Parathyroid adenoma (tissue), 2 donors: ENCODE data around the gene ALOX15B.
"Not testable (repeated sequence)": the region's sequence is repeated elsewhere in the genome, so short reads cannot be mapped to it uniquely, and the experiment has no call there.

Experiments
- H2AFZ ChIP-seq: fragments of 300-600 bp; sonication (generic); one replicate; pipeline ENCODE4 v1.7.0; 2017; ENCODE audit warnings: antibody characterized with exemption, mild to moderate bottlenecking
- H3K27ac ChIP-seq: fragments of 300-600 bp; sonication (generic); one replicate; pipeline ENCODE4 v1.7.0; 2017
- H3K27me3 ChIP-seq: fragments of 300-600 bp; sonication (generic); one replicate; pipeline ENCODE4 v1.7.0; 2017; ENCODE audit warnings: low read length; ENCODE audit not compliant: control insufficient read depth, insufficient read depth
- H3K36me3 ChIP-seq: fragments of 300-600 bp; sonication (generic); one replicate; pipeline ENCODE4 v1.7.0; 2017; ENCODE audit warnings: low read length; ENCODE audit not compliant: control insufficient read depth, insufficient read depth
- H3K4me1 ChIP-seq: fragments of 300-600 bp; sonication (generic); one replicate; pipeline ENCODE4 v1.7.0; 2017; ENCODE audit warnings: control low read depth
- H3K4me2 ChIP-seq: fragments of 300-600 bp; sonication (generic); one replicate; pipeline ENCODE4 v1.7.0; 2017; ENCODE audit warnings: low read length
- H3K4me3 ChIP-seq: fragments of 300-600 bp; sonication (generic); one replicate; pipeline ENCODE4 v1.7.0; 2017; ENCODE audit warnings: low read depth, low read length
- H3K79me2 ChIP-seq: fragments of 300-600 bp; sonication (generic); one replicate; pipeline ENCODE4 v1.7.0; 2017; ENCODE audit warnings: control low read depth
- H3K9ac ChIP-seq: fragments of 300-600 bp; sonication (generic); one replicate; pipeline ENCODE4 v1.7.0; 2017; ENCODE audit warnings: mild to moderate bottlenecking
- H3K9me3 ChIP-seq: fragments of 300-600 bp; sonication (generic); one replicate; pipeline ENCODE4 v1.7.0; 2017; ENCODE audit warnings: low read length; ENCODE audit not compliant: control insufficient read depth
- TF ChIP-seq, protein P1 (sequence below): fragments of 300-600 bp; sonication (generic); IDR thresholded peaks from one replicate; pipeline ENCODE4 v1.7.0; 2017; ENCODE audit warnings: antibody characterized with exemption, mild to moderate bottlenecking
- donor health status: primary hyperparathyroidism.

ALOX15B gene

DNA sequence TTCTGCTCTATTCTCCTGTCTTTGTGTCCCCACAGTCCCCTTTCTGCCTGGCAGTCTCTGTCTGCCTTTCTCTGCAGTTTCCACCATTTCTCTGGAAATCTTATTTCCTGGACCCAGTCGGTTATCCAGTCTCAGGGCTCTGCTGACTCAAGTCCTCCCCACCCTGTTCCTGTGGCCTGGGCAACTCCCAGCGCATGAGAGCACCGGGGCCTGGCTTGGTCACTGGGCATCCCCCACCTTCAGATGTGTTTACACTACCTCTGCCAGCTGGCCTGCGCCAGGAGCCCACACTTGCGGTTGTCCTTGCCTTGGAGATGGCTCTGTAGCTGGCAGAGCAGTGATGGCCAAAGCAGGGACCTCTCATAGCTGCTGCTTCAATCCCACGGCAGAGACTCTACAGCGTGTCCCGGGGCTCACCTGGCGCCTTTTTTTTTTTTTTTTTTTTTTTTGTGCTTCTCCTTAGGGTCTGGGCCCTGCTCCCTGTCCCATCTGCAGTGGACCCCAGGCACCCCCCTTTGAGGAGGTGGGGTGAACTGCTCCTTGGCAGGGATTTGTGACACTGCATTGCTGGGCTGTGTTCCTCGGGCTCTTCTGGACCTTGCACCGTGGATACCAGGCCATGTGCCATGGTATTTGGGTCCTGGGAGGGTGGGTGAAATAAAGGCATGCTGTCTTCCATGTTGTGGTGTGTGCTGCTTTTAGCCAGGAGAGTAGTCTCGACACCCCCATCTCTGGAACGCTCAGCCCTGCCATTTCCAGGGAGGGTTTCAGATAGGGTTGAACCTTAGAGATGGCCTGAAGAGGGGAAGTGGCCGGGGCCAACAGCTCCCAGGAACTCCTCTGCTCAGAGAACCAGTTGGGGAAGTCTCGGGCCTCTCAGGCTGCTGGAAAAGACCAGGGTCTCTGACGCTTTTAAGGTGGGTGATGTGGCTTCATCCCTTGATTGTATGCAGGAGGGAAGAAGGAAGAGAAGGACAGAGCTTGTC is 18.9 kb upstream of the ALOX15B start:
- no peak overlapping the region for H3K4me3 ChIP-seq
- no peaks in the 10 kb centered on the region for H3K27me3 ChIP-seq
- H3K36me3 ChIP-seq = no peaks in the 10 kb centered on the region
- H2AFZ ChIP-seq = no peak overlapping the region
- no peaks in the 10 kb centered on the region for H3K79me2 ChIP-seq
- H3K4me1 ChIP-seq = peaks cover 8% of the 10 kb centered on the region
- H3K27ac ChIP-seq = no peak overlapping the region
- no peak overlapping the region for H3K9ac ChIP-seq
- no peaks in the 10 kb centered on the region for H3K9me3 ChIP-seq
- no peak overlapping the region for H3K4me2 ChIP-seq
- TF ChIP-seq, protein P1, sequence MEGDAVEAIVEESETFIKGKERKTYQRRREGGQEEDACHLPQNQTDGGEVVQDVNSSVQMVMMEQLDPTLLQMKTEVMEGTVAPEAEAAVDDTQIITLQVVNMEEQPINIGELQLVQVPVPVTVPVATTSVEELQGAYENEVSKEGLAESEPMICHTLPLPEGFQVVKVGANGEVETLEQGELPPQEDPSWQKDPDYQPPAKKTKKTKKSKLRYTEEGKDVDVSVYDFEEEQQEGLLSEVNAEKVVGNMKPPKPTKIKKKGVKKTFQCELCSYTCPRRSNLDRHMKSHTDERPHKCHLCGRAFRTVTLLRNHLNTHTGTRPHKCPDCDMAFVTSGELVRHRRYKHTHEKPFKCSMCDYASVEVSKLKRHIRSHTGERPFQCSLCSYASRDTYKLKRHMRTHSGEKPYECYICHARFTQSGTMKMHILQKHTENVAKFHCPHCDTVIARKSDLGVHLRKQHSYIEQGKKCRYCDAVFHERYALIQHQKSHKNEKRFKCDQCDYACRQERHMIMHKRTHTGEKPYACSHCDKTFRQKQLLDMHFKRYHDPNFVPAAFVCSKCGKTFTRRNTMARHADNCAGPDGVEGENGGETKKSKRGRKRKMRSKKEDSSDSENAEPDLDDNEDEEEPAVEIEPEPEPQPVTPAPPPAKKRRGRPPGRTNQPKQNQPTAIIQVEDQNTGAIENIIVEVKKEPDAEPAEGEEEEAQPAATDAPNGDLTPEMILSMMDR = no peak

DNA sequence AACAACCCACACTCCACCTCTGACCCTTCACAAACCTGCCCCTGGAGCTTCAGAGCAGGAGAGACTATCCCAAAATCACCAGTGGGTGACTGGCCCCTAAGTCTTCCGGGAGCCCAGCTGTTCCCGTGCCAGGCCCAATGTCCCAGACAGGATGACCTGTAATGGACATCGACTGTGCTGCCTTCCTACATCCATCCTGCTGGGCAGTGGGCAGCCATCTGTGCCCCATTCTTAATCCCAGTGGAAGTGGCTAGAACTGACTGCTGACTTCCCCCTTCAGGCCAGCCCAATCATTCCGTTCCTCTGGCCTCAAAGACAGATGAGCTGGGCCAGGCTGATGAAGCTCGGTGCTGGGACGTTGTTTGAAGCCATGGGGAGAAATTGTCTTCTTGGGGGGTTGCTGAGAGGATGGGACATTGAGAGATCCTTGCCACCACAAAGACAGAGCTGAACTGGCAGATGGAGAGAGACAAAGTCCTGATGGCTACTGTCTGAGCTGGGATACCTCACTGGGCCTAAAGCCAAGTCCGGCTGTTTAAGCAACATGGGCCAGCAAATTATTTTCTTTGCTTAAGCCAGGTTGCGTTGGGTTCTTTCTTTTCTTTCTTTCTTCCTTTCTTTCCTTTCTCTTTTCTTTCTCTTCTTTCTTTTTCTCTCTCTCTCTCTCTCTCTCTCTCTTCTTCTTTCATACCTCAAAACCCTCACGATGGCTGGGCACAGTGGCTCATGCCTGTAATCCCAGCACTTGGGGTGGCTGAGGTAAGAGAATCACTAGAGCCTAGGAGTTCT is 17.9 kb upstream of the ALOX15B start:
- Histone ChIP-seq H3K4me2 (no peak overlapping the region), H3K9ac (no peak overlapping the region), H3K79me2 (no peaks in the 10 kb centered on the region), H3K4me1 (peaks cover 8% of the 10 kb centered on the region), H3K36me3 (no peaks in the 10 kb centered on the region), H3K27me3 (no peaks in the 10 kb centered on the region), H3K4me3 (no peak overlapping the region), H3K9me3 (no peaks in the 10 kb centered on the region), H3K27ac (no peak overlapping the region), H2AFZ (no peak overlapping the region)
- TF ChIP-seq, protein P1 = no peak

DNA sequence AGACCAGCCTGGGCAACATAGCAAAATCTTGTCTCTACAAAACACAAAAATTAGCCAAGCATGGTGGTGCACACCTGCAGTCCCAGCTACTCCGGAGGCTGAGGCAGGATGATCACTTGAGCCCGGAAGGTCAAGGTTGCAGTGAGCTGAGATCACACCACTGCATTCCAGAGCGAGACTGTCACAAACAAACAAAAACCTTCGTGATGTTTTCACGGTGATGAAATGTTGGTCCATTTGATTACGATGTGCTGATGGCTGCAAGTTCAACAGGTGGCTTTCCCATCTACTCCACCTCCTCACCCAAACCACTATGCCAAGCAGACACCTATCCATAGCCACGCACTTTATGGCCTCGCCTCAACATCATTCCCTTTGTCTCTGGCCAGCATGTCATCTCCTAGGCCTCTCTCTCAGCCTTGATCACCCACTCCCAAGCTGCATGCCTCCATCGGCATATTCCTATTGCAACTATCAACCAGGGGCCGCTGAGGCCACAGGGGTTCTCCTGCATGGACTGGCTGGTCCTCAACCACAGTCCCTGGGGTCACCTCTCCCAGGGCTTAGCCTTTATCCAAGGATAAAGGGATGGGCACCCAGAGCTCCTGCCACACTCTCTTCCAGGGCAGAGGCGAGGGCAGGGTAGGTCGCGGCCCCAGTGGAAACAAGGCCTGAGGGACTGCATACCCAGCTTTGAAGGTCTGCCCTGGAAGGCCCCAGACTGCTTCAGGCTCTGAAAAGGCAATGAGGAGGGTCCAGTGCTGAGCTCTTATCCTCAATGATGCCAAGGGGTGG is 17.1 kb upstream of the ALOX15B start:
- no peaks in the 10 kb centered on the region for H3K9me3 ChIP-seq
- no peak overlapping the region for H3K4me2 ChIP-seq
- H3K27me3 ChIP-seq = no peaks in the 10 kb centered on the region
- TF ChIP-seq, protein P1 = no peak
- no peaks in the 10 kb centered on the region for H3K36me3 ChIP-seq
- H3K9ac ChIP-seq = no peak overlapping the region
- H3K4me1 ChIP-seq = peaks cover 5% of the 10 kb centered on the region
- H3K27ac ChIP-seq = no peak overlapping the region
- no peak overlapping the region for H2AFZ ChIP-seq
- no peaks in the 10 kb centered on the region for H3K79me2 ChIP-seq
- no peak overlapping the region for H3K4me3 ChIP-seq

DNA sequence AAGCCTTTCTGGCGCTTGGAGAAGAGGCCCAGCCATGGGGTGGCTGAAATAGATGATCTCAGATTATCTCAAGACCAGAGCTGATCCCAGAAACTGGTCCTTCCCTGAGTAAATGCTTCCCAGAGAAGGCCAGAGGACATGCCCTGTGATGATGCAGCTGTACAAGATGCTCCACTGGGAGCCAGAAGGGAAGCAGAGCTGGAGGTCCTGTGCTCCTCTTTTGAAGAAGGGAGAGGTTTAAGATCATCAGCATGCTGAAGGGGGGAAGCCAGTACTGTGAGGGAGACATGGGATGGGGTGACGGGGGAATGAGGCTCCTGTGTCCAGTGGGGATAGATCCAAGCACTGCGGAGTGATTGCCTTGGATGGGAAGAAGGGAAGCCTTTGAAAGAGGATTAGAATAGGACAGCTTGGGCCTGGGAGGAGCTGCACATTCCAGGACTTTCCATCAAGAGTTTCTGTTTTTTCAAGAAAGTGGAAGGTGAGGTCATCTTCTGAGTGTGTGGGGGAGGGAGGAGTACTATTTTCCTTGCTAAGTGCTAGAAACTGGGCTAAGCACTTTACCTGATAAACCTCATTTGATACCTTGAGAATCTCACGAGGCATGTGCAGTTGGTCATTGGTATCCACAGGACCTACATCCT is 16.4 kb upstream of the ALOX15B start:
- TF ChIP-seq, protein P1 = no peak
- Histone ChIP-seq H3K27ac (no peak overlapping the region), H3K9me3 (no peaks in the 10 kb centered on the region), H3K27me3 (no peaks in the 10 kb centered on the region), H3K79me2 (no peaks in the 10 kb centered on the region), H3K36me3 (no peaks in the 10 kb centered on the region), H3K4me2 (no peak overlapping the region), H2AFZ (no peak overlapping the region), H3K4me1 (no peaks in the 10 kb centered on the region), H3K4me3 (no peak overlapping the region), H3K9ac (no peak overlapping the region)

DNA sequence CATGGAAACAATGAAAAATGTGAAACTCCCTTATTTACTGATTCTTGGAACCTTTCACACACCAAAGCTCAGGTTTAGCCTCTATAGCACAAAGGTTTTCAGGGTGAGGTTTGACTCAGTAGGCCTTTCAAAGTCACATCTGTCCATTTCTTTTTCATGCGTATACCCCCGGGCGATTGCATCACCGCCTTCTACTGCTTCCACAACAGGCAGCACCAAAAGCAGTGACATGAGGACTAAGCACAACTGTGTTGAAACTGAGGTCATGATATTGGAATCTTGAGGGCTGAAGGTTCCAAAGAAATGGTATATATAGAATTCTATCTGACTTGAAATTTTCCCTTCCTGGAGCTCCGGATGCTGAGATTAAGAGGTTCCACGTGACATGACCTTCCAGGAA is 14.7 kb upstream of the ALOX15B start:
- not testable (repeated sequence) for H3K36me3 ChIP-seq, H2AFZ ChIP-seq, H3K27ac ChIP-seq, H3K9me3 ChIP-seq, H3K27me3 ChIP-seq, H3K9ac ChIP-seq, H3K4me1 ChIP-seq, H3K4me2 ChIP-seq, H3K4me3 ChIP-seq, H3K79me2 ChIP-seq
